Measurements from ENCODE around the gene MRPL55. TPM values are rescaled to one million over a fixed set of nuclear protein-coding genes. Genes with fewer than 3 reads are reported as not detected.

Gene MRPL55
- total RNA-seq, 1 donor from 2014 or later = 55.2 TPM

GRCh38 chr1:228058172-228058948 lies 50.7 kb downstream of the MRPL55 start:
- Mint-ChIP-seq H3K4me3 (no peak overlapping the region), H3K9me3 (no peaks in the 10 kb centered on the region), H3K36me3 (ENCODE audit: low read depth) (no peaks in the 10 kb centered on the region), H3K27ac (no peak overlapping the region), H3K4me1 (peaks cover 5% of the 10 kb centered on the region), H3K27me3 (peaks cover 44% of the 10 kb centered on the region)
- DNase-seq = no peak
- intact Hi-C loops (cut with micrococcal nuclease) = no loop called here

Other genes starting within 250 kb of the MRPL55 start
- not detected in 2 replicates for gene WNT9A, start 161.4 kb downstream of the MRPL55 start, total RNA-seq
- not detected in 2 replicates for gene WNT3A, start 102.3 kb downstream of the MRPL55 start, total RNA-seq
- gene ARF1, start 26.6 kb downstream of the MRPL55 start, total RNA-seq = 388 and 395 TPM in 2 replicates
- gene C1orf35, start 6.0 kb downstream of the MRPL55 start, total RNA-seq = 27.5 and 33.0 TPM in 2 replicates
- 211 and 222 TPM in 2 replicates for gene GUK1, start 31.0 kb upstream of the MRPL55 start, total RNA-seq
- 0.69 and 0.96 TPM in 2 replicates for gene GJC2, start 40.6 kb upstream of the MRPL55 start, total RNA-seq
- gene IBA57, start 56.5 kb upstream of the MRPL55 start, total RNA-seq = 10.8 and 11.4 TPM in 2 replicates
- 21.4 and 22.3 TPM in 2 replicates for gene OBSCN, start 98.7 kb upstream of the MRPL55 start, total RNA-seq